Ectodermal cell (in vitro differentiated cells): Measurements from ENCODE around the gene SAMD9L.
"Not testable (repeated sequence)": the region's sequence is repeated elsewhere in the genome, so short reads cannot be mapped to it uniquely, and the experiment has no call there.

Source experiments
- H3K27ac ChIP-seq: 2 replicates; pipeline ENCODE4 v1.7.0; 2013; ENCODE audit warnings: mild to moderate bottlenecking, low read depth, low read length; ENCODE audit not compliant: insufficient read depth, poor library complexity, severe bottlenecking
- H3K27me3 ChIP-seq: 2 replicates; pipeline ENCODE4 v1.7.0; 2013; ENCODE audit warnings: mild to moderate bottlenecking, low read length; ENCODE audit not compliant: insufficient read depth, control insufficient read depth, poor library complexity, severe bottlenecking
- H3K36me3 ChIP-seq: one replicate; pipeline ENCODE4 v1.7.0; 2013; ENCODE audit warnings: low read length; ENCODE audit not compliant: control insufficient read depth, insufficient read depth
- H3K4me1 ChIP-seq: one replicate; pipeline ENCODE4 v1.7.0; 2013; ENCODE audit warnings: low read length; ENCODE audit not compliant: control insufficient read depth, insufficient read depth
- H3K4me3 ChIP-seq: 2 replicates; pipeline ENCODE4 v1.7.0; 2013; ENCODE audit warnings: low read depth, low read length, control low read depth; ENCODE audit not compliant: insufficient read depth
- H3K9me3 ChIP-seq: 2 replicates; pipeline ENCODE4 v1.7.0; 2013; ENCODE audit warnings: mild to moderate bottlenecking, low read length, moderate library complexity; ENCODE audit not compliant: control insufficient read depth
- WGBS, 2 experiments: methylation state at CpG; one replicate each; pipeline ENCODE4 v1.1.7; 2013; ENCODE audit warnings: missing lambda C conversion rate in 2 of 2; 5-methylcytosine and 5-hydroxymethylcytosine counted together

Gene SAMD9L

GRCh38 chr7:93146472-93147141 is 1.6 kb downstream of the SAMD9L start:
- WGBS, 2 experiments, result 79 to 86% methylated on average over 5 of the region's 5 CpGs
- H3K9me3 ChIP-seq, result no peaks in the 10 kb centered on the region
- peaks cover 2% of the 10 kb centered on the region for H3K4me1 ChIP-seq
- no peak overlapping the region for H3K27ac ChIP-seq
- no peaks in the 10 kb centered on the region for H3K36me3 ChIP-seq
- no peak overlapping the region for H3K4me3 ChIP-seq
- H3K27me3 ChIP-seq, result no peaks in the 10 kb centered on the region

- H3K4me3 ChIP-seq, result no peak overlapping the region
- no peaks in the 10 kb centered on the region for H3K9me3 ChIP-seq
- 48 to 51% methylated on average over 1 of the region's 1 CpG for WGBS, 2 experiments
- H3K36me3 ChIP-seq, result no peaks in the 10 kb centered on the region
- H3K4me1 ChIP-seq, result peaks cover 2% of the 10 kb centered on the region
- no peaks in the 10 kb centered on the region for H3K27me3 ChIP-seq
- no peak overlapping the region for H3K27ac ChIP-seq
Measured at GRCh38 chr7:93146036-93146435, 2.1 kb downstream of the SAMD9L start.

GRCh38 chr7:93145354-93145753 is 2.8 kb downstream of the SAMD9L start:
- 86 to 97% methylated on average over 3 of the region's 3 CpGs for WGBS, 2 experiments
- no peak overlapping the region for H3K27ac ChIP-seq

GRCh38 chr7:93142127-93142526 is 6.1 kb downstream of the SAMD9L start:
- no peaks in the 10 kb centered on the region for H3K9me3 ChIP-seq
- no peak overlapping the region for H3K4me3 ChIP-seq
- H3K27ac ChIP-seq, result no peak overlapping the region
- H3K27me3 ChIP-seq, result no peaks in the 10 kb centered on the region
- no peaks in the 10 kb centered on the region for H3K36me3 ChIP-seq
- 100% methylated on average over 1 of the region's 1 CpG for WGBS, 2 experiments
- H3K4me1 ChIP-seq, result peaks cover 2% of the 10 kb centered on the region

More at GRCh38 chr7:93145354-93145753, 2.8 kb downstream of the SAMD9L start:
- Histone ChIP-seq H3K27me3 (no peaks in the 10 kb centered on the region), H3K4me1 (peaks cover 2% of the 10 kb centered on the region), H3K36me3 (no peaks in the 10 kb centered on the region), H3K9me3 (no peaks in the 10 kb centered on the region), H3K4me3 (no peak overlapping the region)

- Histone ChIP-seq H3K27me3 (no peaks in the 10 kb centered on the region), H3K9me3 (no peaks in the 10 kb centered on the region), H3K27ac (no peak overlapping the region), H3K36me3 (no peaks in the 10 kb centered on the region), H3K4me1 (no peaks in the 10 kb centered on the region), H3K4me3 (no peak overlapping the region)
- 88% methylated on average over 3 of the region's 3 CpGs for WGBS, 2 experiments
Measured at GRCh38 chr7:93140582-93141191, 7.5 kb downstream of the SAMD9L start.

GRCh38 chr7:93138576-93138975 is 9.6 kb downstream of the SAMD9L start:
- no peak overlapping the region for H3K27ac ChIP-seq
- 89 to 92% methylated on average over 3 to 4 of the region's 4 CpGs for WGBS, 2 experiments

GRCh38 chr7:93133005-93133404 is 15.2 kb downstream of the SAMD9L start:
- Histone ChIP-seq H3K27me3 (no peaks in the 10 kb centered on the region), H3K36me3 (no peaks in the 10 kb centered on the region), H3K9me3 (no peaks in the 10 kb centered on the region), H3K4me3 (no peak overlapping the region), H3K27ac (no peak overlapping the region), H3K4me1 (no peaks in the 10 kb centered on the region)
- WGBS, 2 experiments, result 92% methylated on average over 1 of the region's 1 CpG; no CpG with 5 or more reads in 1 of the 2 experiments

More at GRCh38 chr7:93138576-93138975, 9.6 kb downstream of the SAMD9L start:
- H3K4me3 ChIP-seq, result no peak overlapping the region
- H3K4me1 ChIP-seq, result no peaks in the 10 kb centered on the region
- no peaks in the 10 kb centered on the region for H3K27me3 ChIP-seq
- no peaks in the 10 kb centered on the region for H3K9me3 ChIP-seq
- no peaks in the 10 kb centered on the region for H3K36me3 ChIP-seq

- H3K4me1 ChIP-seq, result no peaks in the 10 kb centered on the region
- H3K4me3 ChIP-seq, result no peak overlapping the region
- H3K36me3 ChIP-seq, result no peaks in the 10 kb centered on the region
- no peaks in the 10 kb centered on the region for H3K27me3 ChIP-seq
- 86 to 94% methylated on average over 2 to 3 of the region's 3 CpGs for WGBS, 2 experiments
- no peaks in the 10 kb centered on the region for H3K9me3 ChIP-seq
- no peak overlapping the region for H3K27ac ChIP-seq
Measured at GRCh38 chr7:93132216-93132615, 16.0 kb downstream of the SAMD9L start.

GRCh38 chr7:93126954-93127353 is 21.2 kb downstream of the SAMD9L start:
- H3K27ac ChIP-seq, H3K4me3 ChIP-seq: not testable (repeated sequence)
- 92 to 100% methylated on average over 1 of the region's 1 CpG for WGBS, 2 experiments

GRCh38 chr7:93123532-93123931 is 24.7 kb downstream of the SAMD9L start:
- H3K4me3 ChIP-seq, H3K9me3 ChIP-seq, H3K27ac ChIP-seq, H3K36me3 ChIP-seq, H3K4me1 ChIP-seq, H3K27me3 ChIP-seq: not testable (repeated sequence)
- WGBS, 2 experiments, result 88 to 89% methylated on average over 3 of the region's 3 CpGs

More at GRCh38 chr7:93126954-93127353, 21.2 kb downstream of the SAMD9L start:
- not testable (repeated sequence) for H3K9me3 ChIP-seq, H3K36me3 ChIP-seq, H3K27me3 ChIP-seq, H3K4me1 ChIP-seq
